ENCODE results near the gene MRTFA.
"Not testable (repeated sequence)": the region's sequence is repeated elsewhere in the genome, so short reads cannot be mapped to it uniquely, and the experiment has no call there.

MRTFA gene

GRCh38 chr22:40383905-40384304, 252.6 kb downstream of the MRTFA start:
- H3K4me3 ChIP-seq (ENCODE audit: low read depth, low read length): no peak overlapping the region
- H3K27me3 ChIP-seq (replicated peaks): no peaks in the 10 kb centered on the region
- peak overlapping the region; percentile 84 for H3K27ac ChIP-seq
- DNase-seq: peak; percentile 88
- H3K36me3 ChIP-seq (replicated peaks): no peaks in the 10 kb centered on the region
- TF ChIP-seq CTCF (IDR thresholded peaks at IDR 0.05; ENCODE audit: low read depth, low read length, missing control alignments): no peak
- in situ Hi-C loops (cut with HindIII; ENCODE audit: low pct_ligation_motif_present, low sequenced_read_pairs): no loop called here

GRCh38 chr22:40381461-40381860, 255.1 kb downstream of the MRTFA start:
- H3K27me3 ChIP-seq (replicated peaks): no peaks in the 10 kb centered on the region
- in situ Hi-C loops (cut with HindIII; ENCODE audit: low pct_ligation_motif_present, low sequenced_read_pairs): no loop called here
- no peak overlapping the region for H3K27ac ChIP-seq
- no peak overlapping the region for H3K4me3 ChIP-seq (ENCODE audit: low read depth, low read length)
- no peak for TF ChIP-seq CTCF (IDR thresholded peaks at IDR 0.05; ENCODE audit: low read depth, low read length, missing control alignments)
- no peaks in the 10 kb centered on the region for H3K36me3 ChIP-seq (replicated peaks)
- no peak for DNase-seq

- in situ Hi-C loops (cut with HindIII; ENCODE audit: low pct_ligation_motif_present, low sequenced_read_pairs); H3K27me3 ChIP-seq (replicated peaks); H3K27ac ChIP-seq; H3K36me3 ChIP-seq (replicated peaks); H3K4me3 ChIP-seq (ENCODE audit: low read depth, low read length); DNase-seq: not testable (repeated sequence)
Observed at GRCh38 chr22:40378448-40378847, 258.1 kb downstream of the MRTFA start.

- Histone ChIP-seq H3K4me3 (ENCODE audit: low read depth, low read length) (no peak overlapping the region), H3K36me3 (replicated peaks) (no peaks in the 10 kb centered on the region), H3K27me3 (replicated peaks) (no peaks in the 10 kb centered on the region), H3K27ac (no peak overlapping the region)
- no peak for DNase-seq
- TF ChIP-seq CTCF (IDR thresholded peaks at IDR 0.05; ENCODE audit: low read depth, low read length, missing control alignments): no peak
- in situ Hi-C loops (cut with HindIII; ENCODE audit: low pct_ligation_motif_present, low sequenced_read_pairs): no loop called here
Observed at GRCh38 chr22:40377931-40378330, 258.6 kb downstream of the MRTFA start.

GRCh38 chr22:40376149-40376548, 260.4 kb downstream of the MRTFA start:
- TF ChIP-seq CTCF (IDR thresholded peaks at IDR 0.05; ENCODE audit: low read depth, low read length, missing control alignments): no peak
- no peak overlapping the region for H3K27ac ChIP-seq
- DNase-seq: no peak
- no peak overlapping the region for H3K4me3 ChIP-seq (ENCODE audit: low read depth, low read length)
- no peaks in the 10 kb centered on the region for H3K27me3 ChIP-seq (replicated peaks)
- in situ Hi-C loops (cut with HindIII; ENCODE audit: low pct_ligation_motif_present, low sequenced_read_pairs): no loop called here
- H3K36me3 ChIP-seq (replicated peaks): no peaks in the 10 kb centered on the region

GRCh38 chr22:40374567-40374966, 262.0 kb downstream of the MRTFA start:
- Histone ChIP-seq H3K4me3 (ENCODE audit: low read depth, low read length) (no peak overlapping the region), H3K27ac (no peak overlapping the region), H3K36me3 (replicated peaks) (no peaks in the 10 kb centered on the region), H3K27me3 (replicated peaks) (no peaks in the 10 kb centered on the region)
- in situ Hi-C loops (cut with HindIII; ENCODE audit: low pct_ligation_motif_present, low sequenced_read_pairs): no loop called here
- DNase-seq: no peak
- no peak for TF ChIP-seq CTCF (IDR thresholded peaks at IDR 0.05; ENCODE audit: low read depth, low read length, missing control alignments)

All from brain microvascular endothelial cell (primary cell).